ENCODE measurements around the gene SMYD1.

- no peak for TF ChIP-seq ATF3 (IDR thresholded peaks at IDR 0.05)
- no peak for TF ChIP-seq SIN3A (IDR thresholded peaks at IDR 0.05; ENCODE audit: low read depth)
- no peak for TF ChIP-seq CTCF (IDR thresholded peaks at IDR 0.05 in 2 of 3, conservative IDR thresholded peaks at IDR 0.05 in 1 of 3; ENCODE audit: borderline replicate concordance in 1 of 3, insufficient read depth in 1 of 3, low read depth in 2 of 3, low read length in 2 of 3)
- TF ChIP-seq, protein P1, sequence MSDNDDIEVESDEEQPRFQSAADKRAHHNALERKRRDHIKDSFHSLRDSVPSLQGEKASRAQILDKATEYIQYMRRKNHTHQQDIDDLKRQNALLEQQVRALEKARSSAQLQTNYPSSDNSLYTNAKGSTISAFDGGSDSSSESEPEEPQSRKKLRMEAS (IDR thresholded peaks at IDR 0.05), result no peak
- TF ChIP-seq POLR2A (IDR thresholded peaks at IDR 0.05; ENCODE audit: borderline replicate concordance, extremely low read depth, insufficient read depth, insufficient read length), result no peak
- TF ChIP-seq, protein P2, sequence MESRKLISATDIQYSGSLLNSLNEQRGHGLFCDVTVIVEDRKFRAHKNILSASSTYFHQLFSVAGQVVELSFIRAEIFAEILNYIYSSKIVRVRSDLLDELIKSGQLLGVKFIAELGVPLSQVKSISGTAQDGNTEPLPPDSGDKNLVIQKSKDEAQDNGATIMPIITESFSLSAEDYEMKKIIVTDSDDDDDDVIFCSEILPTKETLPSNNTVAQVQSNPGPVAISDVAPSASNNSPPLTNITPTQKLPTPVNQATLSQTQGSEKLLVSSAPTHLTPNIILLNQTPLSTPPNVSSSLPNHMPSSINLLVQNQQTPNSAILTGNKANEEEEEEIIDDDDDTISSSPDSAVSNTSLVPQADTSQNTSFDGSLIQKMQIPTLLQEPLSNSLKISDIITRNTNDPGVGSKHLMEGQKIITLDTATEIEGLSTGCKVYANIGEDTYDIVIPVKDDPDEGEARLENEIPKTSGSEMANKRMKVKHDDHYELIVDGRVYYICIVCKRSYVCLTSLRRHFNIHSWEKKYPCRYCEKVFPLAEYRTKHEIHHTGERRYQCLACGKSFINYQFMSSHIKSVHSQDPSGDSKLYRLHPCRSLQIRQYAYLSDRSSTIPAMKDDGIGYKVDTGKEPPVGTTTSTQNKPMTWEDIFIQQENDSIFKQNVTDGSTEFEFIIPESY (IDR thresholded peaks at IDR 0.05; ENCODE audit: extremely low read depth, insufficient replicate concordance, low read length), result no peak
Observed at GRCh38 chr2:88070055-88070454, 2.4 kb downstream of the SMYD1 start.

All from HCT116 (cell line).